ENCODE results near the gene TMEM101.

Gene TMEM101

GRCh38 chr17:43983515-43984411, 31.0 kb downstream of the TMEM101 start:
- Histone ChIP-seq H3K4me3 (ENCODE audit: low read depth, low read length) (peak overlapping the region; percentile 39), H3K27me3 (replicated peaks) (peaks cover 19% of the 10 kb centered on the region), H3K36me3 (replicated peaks) (no peaks in the 10 kb centered on the region), H3K27ac (no peak overlapping the region)
- no peak for DNase-seq
- in situ Hi-C loops (cut with HindIII; ENCODE audit: low pct_ligation_motif_present, low sequenced_read_pairs) = no loop called here
- TF ChIP-seq CTCF (IDR thresholded peaks at IDR 0.05; ENCODE audit: low read depth, low read length, missing control alignments) = peak; percentile 58

- TF ChIP-seq CTCF (IDR thresholded peaks at IDR 0.05; ENCODE audit: low read depth, low read length, missing control alignments) = no peak
Measured at GRCh38 chr17:43983196-43983514, 31.6 kb downstream of the TMEM101 start.

GRCh38 chr17:43982171-43982570, 32.6 kb downstream of the TMEM101 start:
- TF ChIP-seq CTCF (IDR thresholded peaks at IDR 0.05; ENCODE audit: low read depth, low read length, missing control alignments) = no peak
- in situ Hi-C loops (cut with HindIII; ENCODE audit: low pct_ligation_motif_present, low sequenced_read_pairs) = no loop called here
- no peak for DNase-seq
- no peaks in the 10 kb centered on the region for H3K36me3 ChIP-seq (replicated peaks)
- H3K4me3 ChIP-seq (ENCODE audit: low read depth, low read length) = no peak overlapping the region
- peaks cover 32% of the 10 kb centered on the region for H3K27me3 ChIP-seq (replicated peaks)
- H3K27ac ChIP-seq = no peak overlapping the region

More at GRCh38 chr17:43983196-43983514, 31.6 kb downstream of the TMEM101 start:
- no peak overlapping the region for H3K4me3 ChIP-seq (ENCODE audit: low read depth, low read length)
- no peak for DNase-seq
- in situ Hi-C loops (cut with HindIII; ENCODE audit: low pct_ligation_motif_present, low sequenced_read_pairs) = no loop called here
- H3K27ac ChIP-seq = no peak overlapping the region
- no peaks in the 10 kb centered on the region for H3K36me3 ChIP-seq (replicated peaks)
- peaks cover 24% of the 10 kb centered on the region for H3K27me3 ChIP-seq (replicated peaks)

- DNase-seq = no peak
- Histone ChIP-seq H3K27me3 (replicated peaks) (peaks cover 38% of the 10 kb centered on the region), H3K4me3 (ENCODE audit: low read depth, low read length) (no peak overlapping the region), H3K36me3 (replicated peaks) (no peaks in the 10 kb centered on the region), H3K27ac (no peak overlapping the region)
- TF ChIP-seq CTCF (IDR thresholded peaks at IDR 0.05; ENCODE audit: low read depth, low read length, missing control alignments) = no peak
- in situ Hi-C loops (cut with HindIII; ENCODE audit: low pct_ligation_motif_present, low sequenced_read_pairs) = no loop called here
Measured at GRCh38 chr17:43979671-43980070, 35.1 kb downstream of the TMEM101 start.

- TF ChIP-seq CTCF (IDR thresholded peaks at IDR 0.05; ENCODE audit: low read depth, low read length, missing control alignments) = no peak
- in situ Hi-C loops (cut with HindIII; ENCODE audit: low pct_ligation_motif_present, low sequenced_read_pairs) = no loop called here
- Histone ChIP-seq H3K27me3 (replicated peaks) (peaks cover 44% of the 10 kb centered on the region), H3K4me3 (ENCODE audit: low read depth, low read length) (no peak overlapping the region), H3K36me3 (replicated peaks) (no peaks in the 10 kb centered on the region), H3K27ac (no peak overlapping the region)
- no peak for DNase-seq
Measured at GRCh38 chr17:43979011-43979410, 35.8 kb downstream of the TMEM101 start.

- Histone ChIP-seq H3K36me3 (replicated peaks) (no peaks in the 10 kb centered on the region), H3K4me3 (ENCODE audit: low read depth, low read length) (no peak overlapping the region), H3K27ac (no peak overlapping the region), H3K27me3 (replicated peaks) (peaks cover 38% of the 10 kb centered on the region)
- no peak for DNase-seq
- in situ Hi-C loops (cut with HindIII; ENCODE audit: low pct_ligation_motif_present, low sequenced_read_pairs) = no loop called here
- TF ChIP-seq CTCF (IDR thresholded peaks at IDR 0.05; ENCODE audit: low read depth, low read length, missing control alignments) = no peak
Measured at GRCh38 chr17:43978078-43978477, 36.7 kb downstream of the TMEM101 start.
